Measurements from ENCODE around the gene VPS13C.
"Not testable (repeated sequence)": the region's sequence is repeated elsewhere in the genome, so short reads cannot be mapped to it uniquely, and the experiment has no call there.

VPS13C gene

DNA sequence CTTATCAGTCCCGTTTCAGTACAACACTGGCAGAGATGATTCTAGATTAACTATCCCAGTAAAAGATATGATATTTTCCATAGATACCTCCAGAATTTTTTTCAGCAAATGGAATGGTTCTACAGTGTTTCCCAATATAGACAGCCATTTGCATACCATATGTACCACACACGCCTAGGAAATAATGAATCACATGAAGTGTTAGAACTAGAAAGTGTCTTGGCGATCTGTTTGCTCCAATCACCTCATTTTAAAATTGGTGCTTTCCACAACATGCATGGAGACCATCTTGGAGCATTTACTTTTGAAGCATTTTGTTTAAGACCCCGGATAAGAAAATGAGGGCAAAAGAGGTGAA, 8.5 kb upstream of the VPS13C start:
- no peak for DNase-seq

- no peak for DNase-seq
Measured at GRCh38 chr15:62068071-62068809, 8.0 kb upstream of the VPS13C start.

DNA sequence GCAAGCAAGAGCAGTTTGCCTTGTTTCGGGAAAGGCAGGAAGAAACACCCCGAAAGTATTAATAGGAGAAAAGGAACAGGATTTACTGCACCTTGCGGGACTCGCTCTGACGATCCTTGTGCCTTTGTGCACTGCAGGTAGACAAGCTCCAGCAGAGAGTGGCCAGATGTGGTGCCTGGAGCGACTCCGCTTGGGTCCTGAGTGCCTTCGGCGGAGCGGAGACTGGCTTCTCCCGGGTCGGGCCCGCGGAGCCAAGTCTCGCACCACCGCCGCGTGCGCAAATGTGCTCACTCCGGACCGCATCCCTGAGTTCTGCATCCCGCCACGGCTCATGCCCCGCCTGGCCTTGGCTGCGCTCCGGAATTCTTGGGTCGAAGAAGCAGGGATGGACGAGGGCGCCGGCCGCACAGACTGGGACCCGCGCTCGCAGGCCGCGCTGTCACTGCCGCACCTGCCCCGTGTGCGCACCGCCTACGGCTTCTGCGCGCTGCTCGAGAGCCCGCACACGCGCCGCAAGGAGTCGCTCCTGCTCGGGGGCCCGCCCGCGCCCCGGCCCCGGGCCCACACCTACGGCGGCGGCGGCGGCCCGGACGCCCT, 7.3 kb upstream of the VPS13C start:
- no peak for DNase-seq

- peak; percentile 40 for DNase-seq
Measured at GRCh38 chr15:62066663-62067447, 6.6 kb upstream of the VPS13C start, which contains the start of gene C2CD4A. Gene C2CD4A (plus strand): TSS chr15:62066977. CDS start chr15:62067614, 637 bp downstream.

DNA sequence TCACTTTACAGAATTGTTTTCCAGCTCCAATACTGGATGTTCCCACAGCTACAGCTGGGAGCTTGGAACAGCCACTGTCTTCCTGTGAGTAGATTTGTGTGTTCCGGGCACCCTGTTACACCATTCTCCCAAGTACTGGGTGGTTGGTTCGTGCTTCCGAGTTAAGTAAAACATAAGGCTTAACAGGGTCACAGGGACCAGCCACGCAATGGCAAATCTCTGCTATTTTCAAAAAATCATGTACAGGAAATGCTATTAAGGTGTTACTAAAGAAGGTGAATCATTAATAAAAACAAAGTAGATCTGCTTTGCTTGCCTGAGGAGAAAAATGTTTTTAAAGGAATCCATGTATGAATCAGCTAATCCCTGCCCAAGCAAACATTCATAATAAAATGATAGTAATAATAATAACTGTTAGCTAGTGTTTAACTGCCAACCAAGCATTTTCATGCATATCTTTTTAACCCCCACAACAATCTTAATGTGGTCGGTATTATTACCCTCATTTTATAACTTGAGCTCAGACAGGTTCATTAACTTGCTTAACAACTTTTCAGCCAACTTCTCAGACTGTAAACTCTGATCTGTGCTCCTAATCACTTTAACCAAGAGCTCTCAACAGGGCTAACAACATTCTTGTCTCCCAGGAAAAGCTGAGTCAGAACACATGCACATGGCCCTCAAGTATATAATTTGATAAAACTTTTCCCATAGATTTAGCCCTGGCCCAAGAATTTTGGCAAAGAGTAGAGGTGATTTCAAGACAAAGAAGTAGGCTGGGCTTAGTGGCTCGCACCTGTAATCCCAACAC, 3.8 kb upstream of the VPS13C start:
- no peak for DNase-seq

DNA sequence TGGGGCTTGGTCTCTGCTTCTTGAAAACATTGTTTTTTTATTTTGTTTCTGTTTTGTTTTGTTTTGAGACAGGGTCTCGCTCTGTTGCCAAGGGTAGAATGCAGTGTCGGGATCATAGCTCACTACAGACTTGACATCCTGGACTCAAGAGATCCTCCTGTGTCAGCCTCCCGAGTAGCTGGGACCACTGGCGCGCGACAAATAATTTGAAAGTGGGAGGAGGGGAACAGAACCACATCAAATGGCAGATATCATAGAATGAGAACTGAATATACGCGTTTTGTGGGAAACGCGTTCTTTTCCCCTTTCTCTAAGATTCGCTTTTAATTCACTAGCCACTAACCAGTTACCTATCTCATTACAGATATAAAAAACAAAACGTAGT, 641 bp upstream of the VPS13C start:
- no peak for DNase-seq

- peak; percentile 54 for DNase-seq
Measured at GRCh38 chr15:62059816-62060112, 483 bp downstream of the VPS13C start.

DNA sequence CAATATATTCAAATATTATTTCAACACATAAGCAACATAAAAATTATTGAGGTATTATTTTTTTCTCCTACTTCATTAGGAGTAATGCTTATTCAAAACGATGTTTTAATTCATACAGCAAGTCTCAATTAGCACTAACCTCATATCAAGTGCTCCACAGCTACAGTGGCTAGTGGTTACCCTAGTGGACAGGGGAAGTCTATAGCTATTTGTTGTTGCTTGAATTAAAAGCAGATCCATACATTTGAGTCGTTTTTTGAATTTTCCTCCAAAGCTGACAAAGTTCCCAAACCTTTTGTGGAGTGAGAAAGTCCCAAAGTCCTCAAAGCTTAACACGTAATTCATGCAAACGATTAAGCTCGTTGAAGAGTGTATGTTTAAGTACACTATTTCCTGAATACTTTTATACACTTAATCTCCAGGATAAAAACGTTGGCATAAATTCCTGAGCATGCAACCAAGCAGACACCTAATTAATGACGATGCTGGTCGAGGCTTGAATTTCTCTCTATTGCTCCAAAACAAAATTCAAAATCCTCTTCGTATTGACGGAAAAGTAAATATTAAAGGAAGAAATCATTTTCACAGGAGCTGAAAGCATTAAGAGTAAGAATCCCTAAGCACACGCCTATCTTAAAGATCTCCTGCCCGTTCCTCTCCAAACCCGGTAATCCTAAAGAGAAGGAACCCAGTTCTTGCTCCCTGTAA, 985 bp downstream of the VPS13C start:
- no peak for DNase-seq

- DNase-seq, result no peak
Measured at GRCh38 chr15:62058327-62059028, 1.8 kb downstream of the VPS13C start.

DNA sequence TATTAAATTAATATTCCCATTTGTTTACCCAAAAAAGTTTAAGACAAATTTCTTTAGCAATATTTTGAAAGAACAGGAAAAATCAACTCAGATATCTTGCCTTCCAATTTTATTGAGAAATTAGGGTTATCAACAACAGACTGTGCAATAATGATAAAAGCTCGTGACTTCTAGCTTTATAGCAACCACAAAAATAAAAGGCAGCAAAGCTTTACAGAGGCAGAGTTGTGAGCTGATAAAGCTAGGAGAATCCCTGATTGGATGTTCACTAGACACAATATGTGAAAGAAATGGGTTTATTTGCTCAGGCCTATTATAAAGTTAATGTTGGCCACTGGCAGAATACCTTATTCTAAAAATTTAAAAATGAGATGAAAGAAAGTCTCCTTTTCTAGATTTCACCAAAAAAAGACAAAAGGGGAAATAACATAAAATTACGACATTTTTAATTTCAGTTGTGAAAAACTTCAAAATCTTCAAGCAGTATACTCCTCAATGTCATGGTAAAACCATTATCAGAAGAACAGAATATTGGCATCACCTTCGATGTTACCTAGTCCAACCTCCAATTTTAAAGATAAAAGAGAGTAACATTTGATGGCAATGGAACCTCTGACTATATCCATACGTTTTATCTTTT, 2.8 kb downstream of the VPS13C start:
- DNase-seq, result no peak

DNA sequence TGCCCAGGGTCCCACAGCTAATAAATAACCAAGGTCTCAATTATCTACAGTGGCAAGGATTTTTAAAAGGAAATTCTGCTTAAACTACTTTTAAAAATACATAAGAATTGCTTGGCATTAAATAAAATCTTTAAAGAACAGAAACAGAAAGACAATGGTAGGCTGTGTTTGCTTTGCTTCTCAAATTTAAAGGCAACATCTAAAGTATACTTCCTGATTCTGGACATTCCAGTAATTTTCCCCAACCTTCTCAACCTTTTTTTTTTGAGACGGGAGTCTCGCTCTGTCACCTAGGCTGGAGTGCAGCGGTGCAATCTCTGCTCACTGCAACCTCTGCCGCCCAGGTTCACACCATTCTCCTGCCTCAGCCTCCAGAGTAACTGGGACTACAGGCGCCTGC, 5.3 kb downstream of the VPS13C start:
- DNase-seq, result no peak

GRCh38 chr15:62053439-62054085, 6.7 kb downstream of the VPS13C start:
- DNase-seq, result no peak

GRCh38 chr15:62052713-62053112, 7.5 kb downstream of the VPS13C start:
- DNase-seq, result no peak

- DNase-seq, result no peak
Measured at GRCh38 chr15:62051166-62051565, 9.1 kb downstream of the VPS13C start.

GRCh38 chr15:62050115-62050514, 10.1 kb downstream of the VPS13C start:
- DNase-seq, result no peak

- DNase-seq, result not testable (repeated sequence)
Measured at GRCh38 chr15:62048254-62048653, 12.0 kb downstream of the VPS13C start.

- DNase-seq, result no peak
Measured at GRCh38 chr15:62047282-62047827, 12.9 kb downstream of the VPS13C start.

DNA sequence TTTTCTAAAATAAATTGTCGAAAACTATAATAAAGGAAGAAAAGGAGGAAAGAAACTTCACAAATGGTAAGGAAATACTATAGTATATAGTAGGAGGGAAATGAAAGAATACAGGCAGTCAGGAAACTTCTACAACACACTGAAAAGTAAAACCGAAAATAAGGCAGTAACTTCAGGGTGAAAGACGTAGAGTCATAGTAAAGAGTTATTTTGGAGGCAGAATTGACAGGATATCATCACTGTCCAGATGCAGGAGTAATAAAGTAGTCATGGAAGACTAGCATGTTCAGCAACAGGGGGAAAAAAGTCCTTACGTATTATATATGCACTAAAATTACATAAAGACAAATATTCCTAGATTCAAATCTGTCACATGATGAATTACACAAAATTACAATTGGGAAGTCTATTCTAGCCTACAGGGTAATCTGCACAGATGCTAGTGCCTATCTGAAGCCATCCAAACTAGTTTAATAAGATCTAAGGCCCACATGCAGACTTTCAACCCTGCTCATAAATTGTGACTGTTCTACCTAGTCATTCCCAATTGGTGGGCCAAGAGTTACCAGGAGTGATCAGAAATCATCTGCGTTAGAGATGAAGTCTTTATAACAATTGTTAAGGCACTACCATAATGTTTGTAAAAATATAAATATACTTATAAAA, 14.0 kb downstream of the VPS13C start:
- DNase-seq, result no peak

DNA sequence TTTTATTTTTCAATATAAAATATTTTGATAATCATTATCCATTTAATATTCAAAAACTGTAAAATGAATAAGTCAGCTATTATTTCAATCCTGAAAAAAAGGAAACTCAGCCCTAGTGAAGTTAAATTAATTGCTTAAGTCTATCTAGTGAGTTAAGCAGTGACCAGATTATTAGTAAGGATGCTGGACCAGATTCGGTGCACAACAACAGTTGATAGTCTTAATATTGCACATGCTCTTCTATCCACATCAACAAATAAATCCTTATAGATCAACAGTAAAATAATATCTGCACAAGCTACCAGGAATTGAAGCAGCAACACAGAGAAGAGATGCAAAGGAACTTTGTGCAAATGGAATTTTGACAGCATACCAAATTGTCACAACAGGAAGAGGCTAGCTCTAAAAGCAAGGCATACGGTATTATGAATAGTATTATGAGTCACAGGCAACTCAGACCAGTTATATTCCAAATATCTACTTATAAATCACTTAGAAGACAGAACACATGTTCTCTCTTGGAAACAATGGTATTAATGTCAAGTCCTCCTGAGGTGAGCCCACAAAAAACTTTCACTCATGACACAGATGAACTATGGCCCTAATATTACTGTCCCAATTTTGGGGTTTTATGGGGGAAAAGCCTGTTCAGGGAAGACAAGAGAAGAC, 24.9 kb downstream of the VPS13C start:
- DNase-seq, result no peak

DNA sequence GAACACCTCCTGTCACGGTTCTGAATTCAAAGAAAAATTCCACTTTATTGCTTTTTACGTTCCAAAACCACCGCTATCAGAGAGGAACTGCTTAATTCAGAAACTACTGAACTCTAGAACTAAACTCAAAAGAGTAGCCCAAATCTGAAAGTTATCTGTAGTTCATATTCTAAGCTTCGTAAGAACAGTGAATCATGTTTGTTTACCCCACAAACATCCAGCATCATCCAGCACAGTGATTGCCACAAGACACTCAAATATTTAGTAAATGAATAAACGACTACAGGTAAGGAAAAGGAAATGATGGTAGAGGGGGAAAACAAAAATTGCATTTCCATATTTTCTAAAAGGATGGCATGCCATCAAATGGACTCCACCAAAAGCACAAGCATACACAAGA, 32.3 kb downstream of the VPS13C start:
- no peak for DNase-seq

Data from activated gamma-delta T cell treated with Interleukin-2 at 50 U/mL for 16 hours (primary cell).